Astrocyte (in vitro differentiated cells and primary cell): ENCODE data around the gene CLPX. TPM values are rescaled to one million over a fixed set of nuclear protein-coding genes. Genes with fewer than 3 reads are reported as not detected.
"Not testable (repeated sequence)": the region's sequence is repeated elsewhere in the genome, so short reads cannot be mapped to it uniquely, and the experiment has no call there.

Experiments
- DNase-seq: peaks from one replicate; pipeline ENCODE4 v3.0.0-alpha.2; 2010; ENCODE audit warnings: low read depth
- FAIRE-seq: peaks from 2 replicates; lab custom pipeline; 2011; peaks lifted over from hg19 to GRCh38; lab: Jason Lieb, UNC
- H2AFZ ChIP-seq: 2 replicates; pipeline ENCODE4 v1.6.0; 2012; ENCODE audit warnings: low read depth, low read length, inconsistent platforms
- H3K27ac ChIP-seq: 2 replicates; pipeline ENCODE4 v1.5.1; 2011; ENCODE audit warnings: low read depth, low read length, inconsistent platforms
- H3K27me3 ChIP-seq: 2 replicates; pipeline ENCODE4 v1.6.0; 2011; ENCODE audit warnings: low read length, inconsistent platforms; ENCODE audit not compliant: insufficient read depth
- H3K36me3 ChIP-seq: 2 replicates; pipeline ENCODE4 v1.5.1; 2011; ENCODE audit warnings: low read length, inconsistent platforms; ENCODE audit not compliant: insufficient read depth
- H3K4me1 ChIP-seq: 2 replicates; pipeline ENCODE4 v1.5.1; 2011; ENCODE audit warnings: low read length, inconsistent platforms; ENCODE audit not compliant: insufficient read depth
- H3K4me2 ChIP-seq: 2 replicates; pipeline ENCODE4 v1.6.0; 2012; ENCODE audit warnings: low read length, inconsistent platforms
- H3K4me3 ChIP-seq: 2 replicates; pipeline ENCODE4 v1.5.1; 2011; ENCODE audit warnings: low read depth, mild to moderate bottlenecking, low read length, inconsistent platforms; ENCODE audit not compliant: insufficient read depth
- H3K79me2 ChIP-seq: 2 replicates; pipeline ENCODE4 v1.6.0; 2012; ENCODE audit warnings: mild to moderate bottlenecking, low read length, inconsistent platforms; ENCODE audit not compliant: insufficient read depth
- H3K9ac ChIP-seq: 2 replicates; pipeline ENCODE4 v1.6.0; 2012; ENCODE audit warnings: mild to moderate bottlenecking, low read length, inconsistent platforms
- H3K9me3 ChIP-seq: 2 replicates; pipeline ENCODE4 v1.5.1; 2012; ENCODE audit warnings: low read depth, mild to moderate bottlenecking, low read length, inconsistent platforms; ENCODE audit not compliant: insufficient read depth
- H4K20me1 ChIP-seq: 2 replicates; pipeline ENCODE4 v1.6.0; 2012; ENCODE audit warnings: low read length, inconsistent platforms; ENCODE audit not compliant: insufficient read depth
- H3K27ac Mint-ChIP-seq: one replicate; pipeline ENCODE4 v1.8.0; 2021; ENCODE audit warnings: mild to moderate bottlenecking, mixed read lengths; ENCODE audit not compliant: unreplicated experiment
- H3K27me3 Mint-ChIP-seq: one replicate; pipeline ENCODE4 v1.8.0; 2021; ENCODE audit warnings: low read depth, mixed read lengths; ENCODE audit not compliant: unreplicated experiment
- H3K36me3 Mint-ChIP-seq: one replicate; pipeline ENCODE4 v1.8.0; 2021; ENCODE audit warnings: low read depth, mixed read lengths; ENCODE audit not compliant: unreplicated experiment
- H3K4me1 Mint-ChIP-seq: one replicate; pipeline ENCODE4 v1.8.0; 2021; ENCODE audit warnings: low read depth, mixed read lengths; ENCODE audit not compliant: unreplicated experiment
- H3K4me3 Mint-ChIP-seq: one replicate; pipeline ENCODE4 v1.8.0; 2021; ENCODE audit warnings: mild to moderate bottlenecking, moderate library complexity, mixed read lengths; ENCODE audit not compliant: unreplicated experiment
- H3K9me3 Mint-ChIP-seq: one replicate; pipeline ENCODE4 v1.8.0; 2021; ENCODE audit warnings: mild to moderate bottlenecking, mixed read lengths; ENCODE audit not compliant: unreplicated experiment
- CTCF ChIP-seq: IDR thresholded peaks from 2 replicates; pipeline ENCODE4 v1.5.1; 2011; ENCODE audit warnings: low read depth, mild to moderate bottlenecking, inconsistent platforms, low read length, moderate library complexity; ENCODE audit not compliant: insufficient read depth
- EZH2 ChIP-seq: IDR thresholded peaks from 2 replicates; pipeline ENCODE4 v1.6.1; 2012; ENCODE audit warnings: mild to moderate bottlenecking, low read length, inconsistent platforms; ENCODE audit not compliant: insufficient read depth
- total RNA-seq: library from RNA; stranded (reverse); gene quantifications from 2 replicates; pipeline ENCODE4 v1.2.1, GENCODE V29; 2021

CLPX gene
- total RNA-seq, 1 donor from 2014 or later, result 45.2 TPM

GRCh38 chr15:65147902-65148301, 37.2 kb downstream of the CLPX start:
- H3K4me3 ChIP-seq, result no peak overlapping the region
- H3K4me3 Mint-ChIP-seq, result no peak overlapping the region
- no peak overlapping the region for H3K27ac Mint-ChIP-seq
- DNase-seq, result no peak
- H3K4me1 ChIP-seq, result no peaks in the 10 kb centered on the region
- H4K20me1 ChIP-seq, result no peaks in the 10 kb centered on the region
- H3K36me3 Mint-ChIP-seq, result no peaks in the 10 kb centered on the region
- no peaks in the 10 kb centered on the region for H3K4me1 Mint-ChIP-seq
- TF ChIP-seq CTCF (no peak), EZH2 (no peak)
- no peak overlapping the region for H3K27ac ChIP-seq
- no peaks in the 10 kb centered on the region for H3K79me2 ChIP-seq
- H3K9me3 ChIP-seq, result no peaks in the 10 kb centered on the region
- peaks cover 13% of the 10 kb centered on the region for H3K36me3 ChIP-seq
- FAIRE-seq, result no peak
- H3K9me3 Mint-ChIP-seq, result no peaks in the 10 kb centered on the region
- H3K27me3 Mint-ChIP-seq, result no peaks in the 10 kb centered on the region
- H3K4me2 ChIP-seq, result no peak overlapping the region
- no peak overlapping the region for H3K9ac ChIP-seq
- no peaks in the 10 kb centered on the region for H3K27me3 ChIP-seq
- H2AFZ ChIP-seq, result no peak overlapping the region

GRCh38 chr15:65146438-65146837, 38.7 kb downstream of the CLPX start:
- H2AFZ ChIP-seq, result no peak overlapping the region
- FAIRE-seq, result no peak
- Mint-ChIP-seq H3K36me3 (no peaks in the 10 kb centered on the region), H3K9me3 (no peaks in the 10 kb centered on the region), H3K4me3 (no peak overlapping the region), H3K27me3 (no peaks in the 10 kb centered on the region), H3K27ac (no peak overlapping the region), H3K4me1 (no peaks in the 10 kb centered on the region)
- no peaks in the 10 kb centered on the region for H3K4me1 ChIP-seq
- H3K4me2 ChIP-seq, result no peak overlapping the region
- peaks cover 10% of the 10 kb centered on the region for H3K36me3 ChIP-seq
- no peak for TF ChIP-seq CTCF
- TF ChIP-seq EZH2, result no peak
- no peak overlapping the region for H3K4me3 ChIP-seq
- DNase-seq, result no peak
- no peaks in the 10 kb centered on the region for H3K27me3 ChIP-seq
- H3K9ac ChIP-seq, result no peak overlapping the region
- no peaks in the 10 kb centered on the region for H3K9me3 ChIP-seq
- no peaks in the 10 kb centered on the region for H4K20me1 ChIP-seq
- no peaks in the 10 kb centered on the region for H3K79me2 ChIP-seq
- H3K27ac ChIP-seq, result no peak overlapping the region

DNA sequence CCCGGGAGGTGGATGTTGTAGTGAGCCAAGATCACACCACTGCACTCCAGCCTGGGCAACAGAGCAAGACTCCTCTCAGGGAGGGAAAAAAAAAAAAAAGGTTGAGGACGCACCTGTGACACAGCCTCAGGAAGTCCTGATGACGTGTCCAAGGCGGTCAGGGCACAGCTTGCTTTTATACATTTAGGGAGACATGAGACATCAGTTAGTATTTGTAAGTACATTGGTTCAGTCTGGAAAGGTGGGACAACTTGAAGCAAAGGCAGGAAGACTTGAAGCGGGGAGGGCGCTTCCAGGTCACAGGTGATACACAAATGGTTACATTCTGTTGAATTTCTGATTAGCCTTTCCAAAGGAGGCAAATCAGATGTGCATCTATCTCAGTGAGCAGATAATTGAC, 46.5 kb downstream of the CLPX start:
- H3K27me3 Mint-ChIP-seq, H3K4me1 Mint-ChIP-seq, H3K79me2 ChIP-seq, DNase-seq, H3K27ac ChIP-seq, H3K9ac ChIP-seq, H2AFZ ChIP-seq, H3K27me3 ChIP-seq, H3K4me1 ChIP-seq, H3K27ac Mint-ChIP-seq, H4K20me1 ChIP-seq, H3K4me2 ChIP-seq, FAIRE-seq, H3K36me3 ChIP-seq, H3K36me3 Mint-ChIP-seq, H3K4me3 ChIP-seq, H3K4me3 Mint-ChIP-seq, H3K9me3 ChIP-seq: not testable (repeated sequence)
- H3K9me3 Mint-ChIP-seq, result peaks cover 22% of the 10 kb centered on the region

GRCh38 chr15:65137893-65138292, 47.2 kb downstream of the CLPX start:
- H3K9me3 Mint-ChIP-seq, result peaks cover 22% of the 10 kb centered on the region
- not testable (repeated sequence) for H3K4me3 ChIP-seq, H4K20me1 ChIP-seq, H3K79me2 ChIP-seq, H2AFZ ChIP-seq, H3K9ac ChIP-seq, H3K36me3 Mint-ChIP-seq, H3K27ac Mint-ChIP-seq, FAIRE-seq, H3K27me3 Mint-ChIP-seq, H3K4me1 Mint-ChIP-seq, H3K27me3 ChIP-seq, DNase-seq, H3K9me3 ChIP-seq, H3K27ac ChIP-seq, H3K4me1 ChIP-seq, H3K4me2 ChIP-seq, H3K36me3 ChIP-seq, H3K4me3 Mint-ChIP-seq

DNA sequence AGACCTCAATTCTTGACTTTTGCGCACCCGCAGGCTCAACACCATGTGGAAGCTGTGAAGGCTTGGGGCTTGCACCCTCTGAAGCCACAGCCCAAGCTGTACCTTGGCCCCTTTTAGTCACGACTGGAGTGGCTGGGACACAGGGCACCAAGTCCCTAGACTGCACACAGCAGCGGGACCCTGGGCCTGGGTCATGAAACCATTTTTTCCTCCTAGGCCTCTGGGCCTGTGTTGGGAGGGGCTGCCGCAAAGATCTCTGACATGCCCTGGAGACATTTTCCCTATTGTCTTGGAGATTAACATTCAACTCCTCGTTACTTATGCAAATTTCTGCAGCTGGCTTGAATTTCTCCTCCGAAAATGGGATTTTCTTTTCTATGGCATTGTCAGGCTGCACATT, 48.1 kb downstream of the CLPX start:
- not testable (repeated sequence) for H3K27me3 Mint-ChIP-seq, FAIRE-seq, H3K9ac ChIP-seq, H3K36me3 ChIP-seq, H3K4me1 ChIP-seq, H4K20me1 ChIP-seq, DNase-seq, H3K4me3 ChIP-seq, H3K4me1 Mint-ChIP-seq, H3K36me3 Mint-ChIP-seq, H3K4me2 ChIP-seq, H3K27ac ChIP-seq, H2AFZ ChIP-seq, H3K9me3 ChIP-seq, H3K79me2 ChIP-seq, H3K27ac Mint-ChIP-seq, H3K27me3 ChIP-seq, H3K4me3 Mint-ChIP-seq
- H3K9me3 Mint-ChIP-seq, result peaks cover 22% of the 10 kb centered on the region
